Islet precursor cell (in vitro differentiated cells): ENCODE results near the gene BLID.
A peak's percentile ranks its signal among the peaks of the same experiment; 100 is the strongest.

ENCODE experiments used
- DNase-seq: peaks from one replicate; pipeline ENCODE4 v3.0.0-alpha.2; 2018

Gene BLID

DNA sequence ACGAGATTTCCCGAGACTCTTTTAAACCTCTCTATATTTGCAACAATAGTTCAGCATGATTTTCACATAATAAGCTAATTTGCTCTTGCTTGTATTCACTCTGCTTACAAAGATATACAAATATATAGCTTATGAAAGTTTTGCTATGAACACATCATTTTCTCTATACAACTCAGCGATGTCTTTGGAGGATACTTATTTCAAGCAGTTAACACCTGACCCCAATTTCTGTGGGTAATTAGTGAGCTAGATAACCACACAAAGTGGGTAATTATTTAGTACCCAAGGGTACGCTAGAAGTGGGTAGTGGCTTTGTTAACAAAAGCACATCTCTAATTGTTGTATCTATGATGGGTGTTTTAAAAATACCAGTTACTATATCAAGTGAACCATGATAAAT is 12.3 kb downstream of the BLID start:
- DNase-seq = no peak

DNA sequence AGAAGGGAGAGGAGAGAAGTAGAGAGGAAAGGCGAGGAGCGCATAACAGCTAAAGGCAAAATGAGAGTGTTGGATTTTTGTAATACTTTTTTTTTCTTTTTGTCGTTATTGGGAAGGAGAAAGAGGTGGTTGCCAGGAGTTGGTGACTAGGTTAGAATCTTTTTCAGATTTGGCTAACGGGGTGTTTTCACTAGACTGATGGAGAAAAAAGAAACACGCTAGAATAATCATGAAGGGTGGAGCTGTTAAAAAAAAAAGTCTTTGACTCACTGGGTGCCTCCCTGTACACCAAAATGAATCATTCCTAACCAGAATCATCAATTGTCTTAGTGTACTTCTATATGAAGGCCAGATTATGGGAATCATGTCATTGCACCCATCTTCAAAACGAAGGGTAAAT is 12.7 kb downstream of the BLID start:
- DNase-seq = no peak

DNA sequence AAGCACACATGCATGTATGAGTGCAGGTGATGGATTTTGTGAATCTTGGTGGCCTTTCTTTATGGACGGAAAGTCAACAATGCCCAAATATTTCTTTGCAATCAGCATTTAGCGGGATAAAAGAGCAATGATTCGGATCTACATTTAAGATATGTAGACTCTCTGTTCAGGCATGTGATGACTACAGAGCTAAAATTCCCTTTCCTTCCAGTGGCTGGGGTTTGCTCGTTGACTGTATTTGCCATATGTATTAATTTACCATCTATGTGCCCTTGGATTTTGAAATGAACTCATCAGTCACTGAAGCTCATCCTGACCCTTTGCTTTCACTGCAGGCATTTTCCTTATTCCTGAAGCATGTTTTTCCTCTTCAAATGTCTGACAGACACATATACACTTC is 13.6 kb downstream of the BLID start:
- DNase-seq = no peak

DNA sequence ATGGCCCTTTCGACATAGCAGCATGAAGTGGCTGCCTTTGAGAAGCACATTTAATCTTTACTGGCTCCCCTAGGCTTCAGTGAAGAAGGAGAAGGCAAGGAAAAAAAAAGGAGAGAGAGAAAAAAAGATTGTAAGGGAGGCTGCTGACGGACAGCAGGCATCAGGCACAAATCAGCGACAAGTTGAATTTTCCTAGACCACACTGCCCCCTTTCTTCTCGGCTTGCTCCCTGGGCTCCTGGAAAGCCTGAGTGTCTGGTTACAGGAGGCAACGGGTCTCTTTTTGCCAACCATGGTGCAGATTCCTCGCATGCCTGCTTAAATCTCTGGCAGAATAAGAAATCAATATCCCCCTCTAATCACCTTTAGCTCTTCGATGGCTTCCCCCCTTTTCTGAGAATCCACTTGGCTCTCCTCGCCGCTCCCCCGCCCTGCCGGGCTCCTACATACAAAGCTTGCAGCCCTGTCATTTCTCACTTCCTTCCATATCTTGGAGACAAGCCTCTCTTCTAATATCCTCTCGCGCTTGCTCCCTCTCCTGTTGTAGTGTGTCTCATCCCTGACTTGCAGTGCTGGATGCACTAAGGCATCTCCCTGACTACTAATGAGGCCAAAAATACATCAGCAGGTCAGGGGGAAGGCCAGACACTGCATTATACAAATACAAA is 14.3 kb downstream of the BLID start:
- peak; percentile 91 for DNase-seq

DNA sequence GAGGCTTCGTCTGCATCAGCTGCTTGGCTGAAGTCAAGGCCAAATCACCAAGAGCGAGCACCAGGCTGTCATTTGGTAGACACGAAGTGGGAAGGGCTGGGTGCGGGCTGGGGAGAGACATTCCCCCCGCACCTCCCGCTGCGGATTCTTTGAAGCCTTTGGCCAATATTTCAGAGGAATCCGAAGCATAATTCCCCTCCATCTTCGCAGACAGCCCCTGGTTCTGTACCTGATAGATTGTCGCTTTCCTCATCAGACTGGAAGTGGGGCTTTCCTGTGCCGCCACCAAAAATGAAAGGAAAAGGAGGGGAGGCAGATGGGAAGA is 15.3 kb downstream of the BLID start:
- peak; percentile 65 for DNase-seq

DNA sequence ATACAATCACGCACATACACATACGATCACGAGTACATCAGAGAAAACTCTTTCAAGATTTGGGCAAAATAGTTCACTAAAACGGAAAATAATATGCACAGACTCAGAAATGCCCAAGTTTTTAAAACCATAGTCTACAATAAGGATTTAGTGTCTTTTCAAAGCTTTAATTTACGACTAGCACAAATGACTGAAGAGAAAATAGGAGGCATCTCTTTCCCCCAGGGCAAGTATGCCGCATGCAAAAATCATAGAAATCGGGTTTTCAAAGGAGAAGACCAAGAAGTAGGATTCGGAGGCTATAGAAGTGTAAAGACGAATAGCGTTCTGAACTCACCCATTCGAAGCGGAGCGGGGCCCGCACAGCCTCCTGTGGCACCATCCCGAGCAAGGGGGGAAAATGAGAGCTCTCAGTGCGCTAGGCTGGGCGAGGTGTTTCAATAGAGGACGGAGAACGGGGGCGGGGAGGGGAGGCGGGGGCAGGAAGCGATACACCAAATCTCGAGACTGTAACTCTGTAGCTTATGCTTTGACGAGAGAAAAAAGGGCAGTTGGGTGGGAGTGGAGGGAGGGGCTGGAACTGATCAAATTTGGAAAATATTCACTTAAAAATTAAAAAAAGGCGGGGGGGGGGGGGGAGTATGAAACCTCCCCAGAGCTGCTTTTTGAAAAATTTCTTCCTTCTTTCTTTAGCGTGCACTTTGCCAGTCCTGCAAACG is 15.8 kb downstream of the BLID start:
- DNase-seq = peak; percentile 75

DNA sequence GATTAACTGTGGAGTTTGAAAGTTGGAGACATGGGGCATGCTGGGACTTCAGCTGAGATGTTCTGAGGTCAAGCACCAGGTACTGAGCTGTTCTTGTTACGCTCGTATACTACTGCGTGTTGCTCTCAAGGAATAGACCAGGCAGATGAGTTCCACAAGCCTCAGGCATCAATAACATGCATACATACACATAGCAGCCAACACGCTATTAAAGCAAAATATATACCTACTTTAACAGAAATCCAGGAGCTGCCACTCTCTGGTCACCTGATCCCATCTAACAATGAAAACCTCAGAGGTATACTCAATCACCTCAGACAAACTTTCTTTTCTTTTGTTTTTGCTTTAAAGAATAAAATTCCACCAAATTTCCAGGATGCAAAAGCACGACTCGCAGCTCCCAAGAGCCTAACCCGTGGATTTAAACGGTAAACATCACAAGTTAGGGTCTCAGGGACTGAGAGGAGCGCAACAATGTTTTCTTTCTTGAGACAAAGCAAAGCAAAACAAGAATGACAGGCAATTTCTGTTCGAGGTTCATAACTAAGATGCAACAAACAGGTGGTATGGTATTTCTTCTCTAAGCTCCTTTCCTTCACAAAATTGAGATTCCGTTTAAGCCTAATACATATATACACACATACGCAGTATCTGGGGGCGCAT is 16.5 kb downstream of the BLID start:
- DNase-seq = no peak

DNA sequence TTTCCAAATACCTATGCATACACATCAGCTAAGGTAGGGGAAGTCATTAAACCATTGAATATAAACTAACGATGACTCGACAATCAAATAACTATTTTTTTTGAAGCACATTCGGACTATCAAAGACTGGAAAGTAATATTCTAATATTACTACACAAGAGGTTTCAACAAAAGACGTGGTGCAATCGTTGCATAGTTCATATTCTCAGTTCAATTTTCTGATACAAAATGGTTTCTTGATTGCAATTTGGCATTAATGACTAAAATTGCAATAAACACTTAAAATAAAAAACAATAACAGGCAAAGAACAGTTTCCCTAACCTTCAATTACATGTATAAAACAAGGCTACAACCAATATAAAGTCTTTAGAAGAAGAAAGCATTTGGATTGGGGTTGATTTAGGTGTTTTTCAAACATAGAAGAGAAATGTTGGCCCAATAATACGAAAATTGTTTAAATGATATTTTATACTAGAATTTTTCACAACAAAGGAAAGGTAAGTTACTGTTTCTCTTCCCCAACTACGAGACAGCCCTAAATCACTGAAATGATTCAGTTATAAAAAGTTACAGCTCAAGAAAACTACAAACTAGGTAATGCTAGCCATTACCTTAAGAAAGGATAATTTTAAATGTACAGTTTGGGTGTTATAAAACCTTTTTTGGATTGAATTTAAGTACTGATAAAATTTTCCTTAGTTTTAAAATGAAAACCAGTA is 17.6 kb downstream of the BLID start:
- DNase-seq = no peak

DNA sequence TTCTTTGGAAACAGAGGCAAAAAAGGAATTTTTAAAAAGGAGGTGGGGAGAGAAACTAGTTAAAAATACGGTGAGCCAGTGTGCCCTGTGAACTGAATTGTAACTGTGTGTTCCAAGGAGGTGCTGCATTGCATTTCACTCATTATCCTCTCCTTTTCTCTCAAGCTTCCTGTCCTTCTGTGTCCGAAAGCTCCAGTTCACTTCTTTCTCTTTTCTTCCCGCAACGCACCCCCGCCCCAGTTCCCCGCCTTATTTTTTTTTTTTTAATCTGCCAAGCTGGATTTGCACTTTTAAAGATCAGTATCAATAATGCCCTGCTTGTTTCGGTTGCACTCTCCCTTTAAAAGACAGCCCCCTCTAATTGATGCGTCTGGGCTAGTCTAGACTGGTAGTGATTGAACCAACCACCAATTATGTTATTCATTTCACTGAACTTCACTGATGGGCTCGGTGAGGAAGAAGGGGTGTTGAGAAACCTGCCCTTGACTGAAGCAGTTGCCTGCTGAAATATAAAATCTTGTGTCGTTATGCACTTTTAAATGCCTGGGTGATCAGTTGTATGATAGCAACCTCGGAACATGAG is 18.5 kb downstream of the BLID start:
- peak; percentile 76 for DNase-seq

DNA sequence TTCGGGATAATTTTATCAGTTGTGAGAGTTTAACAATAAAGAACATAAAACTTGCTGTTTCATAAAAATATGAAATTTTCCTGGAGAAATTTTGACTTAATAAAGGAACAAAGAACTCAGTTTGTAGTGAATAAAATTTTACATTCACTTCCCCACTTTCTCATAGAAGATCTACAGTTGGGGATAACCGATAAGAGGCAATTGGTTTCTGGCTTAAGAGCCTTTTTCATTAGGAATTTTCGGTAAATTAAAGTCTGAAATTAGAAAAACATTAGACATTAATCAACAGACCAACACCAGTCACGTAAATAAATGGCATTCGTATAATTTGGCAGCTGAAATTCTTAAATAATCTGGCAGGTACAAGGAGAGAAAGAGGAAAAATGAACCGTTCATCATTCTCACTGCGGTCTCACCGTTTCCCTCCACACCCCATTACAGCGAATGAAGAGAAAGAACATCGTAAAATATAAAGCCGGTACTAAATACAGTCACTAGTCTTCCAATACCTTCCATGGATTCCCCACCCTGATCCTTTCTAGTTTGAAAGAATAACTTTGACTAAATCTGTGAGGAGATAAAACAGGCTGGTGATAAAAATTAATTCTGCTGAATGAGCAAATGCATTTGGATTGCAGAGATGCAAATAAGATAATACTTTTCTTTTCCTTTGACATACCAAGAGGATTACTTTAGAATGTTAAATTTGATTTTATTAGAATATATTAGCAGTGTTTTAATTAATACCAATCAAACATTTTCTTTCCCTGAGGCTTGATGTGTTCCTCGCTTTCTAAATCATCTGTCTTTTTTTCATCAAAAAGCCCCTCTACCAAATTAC is 19.5 kb downstream of the BLID start:
- DNase-seq = no peak

DNA sequence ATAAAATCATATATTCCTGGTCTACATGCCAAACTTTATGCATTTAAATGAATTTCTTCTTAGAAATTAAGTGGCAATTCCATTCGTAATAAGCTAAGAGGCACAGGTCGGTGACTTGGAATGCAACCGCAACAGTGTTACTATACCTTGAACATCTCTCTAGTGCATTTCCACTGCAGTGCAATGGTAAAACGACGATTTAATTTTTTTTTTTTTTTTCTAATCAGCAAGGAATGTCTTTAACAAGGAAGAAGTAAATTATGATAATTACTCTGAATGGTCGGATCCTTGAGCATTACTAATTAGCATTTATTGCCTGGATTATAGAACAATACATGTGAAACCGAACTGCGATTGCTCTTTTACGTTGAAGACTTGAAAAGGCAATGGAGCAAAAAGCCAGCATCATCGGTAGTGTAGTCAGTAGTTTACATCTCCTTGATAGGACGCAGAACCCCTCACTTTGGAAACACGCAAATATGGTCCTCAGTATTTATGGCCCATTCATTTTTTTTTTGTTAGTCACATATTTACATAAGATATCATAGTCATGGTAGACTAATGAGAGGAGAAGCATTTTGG is 20.2 kb downstream of the BLID start:
- no peak for DNase-seq

DNA sequence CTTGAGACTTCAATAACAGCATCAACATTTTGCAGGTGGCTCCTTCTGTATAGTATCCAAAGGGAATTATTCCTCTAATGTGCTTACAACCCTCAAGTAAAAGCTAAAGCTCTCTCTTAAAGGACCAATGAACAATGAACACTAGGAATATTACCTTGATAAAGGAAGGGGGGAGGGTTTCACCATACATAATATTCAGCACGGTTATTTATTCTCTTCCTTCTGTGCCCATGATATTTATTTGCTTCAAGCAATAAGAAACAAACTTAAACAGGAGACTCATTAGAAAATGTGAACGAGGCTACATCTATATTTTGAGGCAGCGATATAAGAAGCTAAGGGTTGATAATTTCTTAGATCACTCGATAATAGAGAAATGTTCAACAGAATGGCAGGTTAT is 21.2 kb downstream of the BLID start:
- no peak for DNase-seq

DNA sequence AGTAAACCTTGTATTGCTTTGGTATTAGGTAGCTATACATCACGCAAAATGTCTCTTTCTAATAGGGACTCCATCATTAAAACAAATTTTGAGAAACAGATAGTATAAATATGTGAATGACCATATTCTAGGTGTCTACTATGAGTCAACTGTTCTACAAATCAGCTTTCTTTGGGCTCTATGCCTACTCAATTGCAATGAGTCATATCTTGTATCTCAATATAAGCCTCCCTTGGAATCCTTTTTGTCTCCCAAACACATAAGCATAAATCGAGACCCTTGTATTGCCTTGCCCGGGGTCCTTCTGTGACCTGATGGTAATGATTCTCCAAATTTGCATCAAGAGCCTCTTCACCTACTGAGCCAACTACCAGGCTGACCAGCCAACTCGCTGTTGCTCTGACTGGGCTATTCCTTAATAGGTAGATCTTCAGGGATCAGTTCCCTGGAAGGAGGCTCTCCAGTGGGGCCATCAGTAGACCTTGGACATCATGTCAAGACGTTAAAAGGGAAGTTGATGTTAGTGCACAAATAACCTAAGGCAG is 22.2 kb downstream of the BLID start:
- no peak for DNase-seq

DNA sequence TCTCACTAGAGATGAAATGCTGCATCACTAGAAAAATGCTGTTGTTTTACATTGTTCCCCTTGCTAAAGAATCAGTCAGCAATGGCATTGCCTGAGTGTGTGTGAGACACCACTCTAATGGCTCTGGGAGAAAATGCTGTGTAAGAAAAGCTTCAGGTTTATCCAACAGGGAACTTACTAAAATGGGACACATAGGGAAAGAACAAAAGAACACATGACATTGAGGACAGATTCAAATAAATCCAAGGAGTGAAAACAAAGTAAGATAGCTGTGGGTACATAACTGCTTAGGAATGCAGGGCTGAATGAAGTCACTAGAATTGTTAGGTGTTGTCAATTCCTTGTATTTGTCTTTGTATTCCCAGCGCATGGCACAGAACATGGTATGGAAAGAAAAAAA is 24.2 kb downstream of the BLID start:
- no peak for DNase-seq

DNA sequence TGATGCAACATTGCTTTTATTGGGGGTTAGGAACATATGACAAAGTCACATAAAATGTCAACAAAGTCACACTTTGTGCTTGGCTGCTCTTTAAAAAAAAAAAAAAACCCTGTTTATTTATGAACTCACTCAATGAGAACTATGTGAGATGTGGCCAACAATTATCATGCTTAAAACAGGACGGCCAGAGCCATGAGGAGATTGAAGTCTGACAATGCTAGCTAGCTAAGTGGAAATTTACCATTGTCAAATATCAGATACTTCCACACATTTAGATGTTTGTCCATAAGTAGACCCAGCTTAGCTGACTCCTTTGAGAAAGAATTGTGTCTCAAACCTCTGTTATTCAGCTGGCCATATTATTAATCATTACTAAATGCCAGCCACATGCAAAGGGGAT is 26.9 kb downstream of the BLID start:
- no peak for DNase-seq

DNA sequence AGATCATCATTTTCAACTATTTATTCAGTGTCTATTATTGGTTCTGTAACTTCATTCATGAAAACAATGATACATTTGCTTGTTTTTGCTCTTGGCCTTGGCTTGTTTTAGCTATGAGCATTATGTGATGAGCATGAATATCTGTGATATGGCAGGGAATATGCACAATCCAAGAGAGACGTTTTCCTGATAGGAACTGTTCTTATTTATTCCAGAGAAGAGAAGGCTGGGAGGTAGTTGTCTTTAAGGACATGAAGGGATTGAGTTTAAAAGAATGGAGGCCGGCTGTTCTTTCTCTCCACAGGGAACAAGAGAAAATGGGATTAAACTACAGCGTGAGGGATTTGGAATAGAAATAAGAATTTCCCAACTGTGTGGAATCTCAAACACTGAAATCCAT is 30.3 kb downstream of the BLID start:
- DNase-seq = no peak

DNA sequence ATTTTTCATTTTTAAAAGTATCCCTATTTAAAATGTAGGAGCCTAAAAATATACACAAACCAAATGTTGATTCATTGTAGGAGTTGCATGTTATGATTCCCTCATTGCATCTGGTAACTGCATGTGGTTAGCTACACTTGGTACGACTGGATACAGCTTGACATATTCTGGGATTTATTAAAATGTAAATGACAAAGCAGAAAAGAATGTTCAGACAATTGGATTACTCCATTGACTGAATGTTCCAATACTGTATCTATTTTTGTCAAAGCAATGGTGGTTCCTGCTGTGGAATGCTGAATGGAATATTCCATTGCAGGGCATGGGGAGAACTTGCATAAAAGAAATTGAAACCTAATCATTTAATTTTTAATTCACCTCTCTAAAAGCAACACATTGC is 30.8 kb downstream of the BLID start:
- DNase-seq = no peak

DNA sequence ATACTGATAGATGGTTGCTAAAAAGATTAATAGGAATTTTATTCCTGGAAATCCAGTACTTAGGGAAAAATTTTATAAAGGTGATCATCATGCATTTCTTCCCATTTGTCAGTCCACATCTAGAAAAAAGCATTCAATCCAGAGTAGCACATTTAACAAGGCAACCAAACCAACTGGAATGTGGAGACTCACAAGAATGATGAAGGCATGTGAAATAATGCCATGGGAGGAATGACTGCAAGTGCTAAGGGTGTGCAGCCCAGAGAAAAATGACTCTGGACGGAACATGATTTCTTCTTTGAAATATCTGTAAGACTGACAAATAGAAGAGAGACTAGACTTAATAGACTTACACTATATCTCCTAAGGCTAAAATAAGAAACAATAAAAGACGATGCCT is 33.8 kb downstream of the BLID start:
- no peak for DNase-seq

DNA sequence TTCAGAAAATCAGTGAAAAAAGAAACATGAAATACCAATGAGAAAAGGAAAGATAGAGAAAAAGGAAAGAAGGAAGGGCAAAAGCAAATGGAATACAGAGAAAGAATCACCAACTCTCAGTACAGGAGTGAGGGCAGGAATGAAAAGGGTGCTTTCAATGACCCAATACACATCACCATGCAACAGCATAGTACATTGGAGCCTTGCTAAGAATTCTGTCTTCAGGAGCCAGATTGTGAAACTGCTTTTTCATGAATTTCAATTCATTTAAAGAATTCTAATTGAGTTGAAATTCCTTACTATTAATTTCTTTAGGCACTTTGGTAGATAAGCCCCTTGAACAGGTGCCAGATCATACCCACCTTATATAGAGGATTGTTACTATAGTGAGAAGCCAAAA is 34.9 kb downstream of the BLID start:
- DNase-seq = no peak

DNA sequence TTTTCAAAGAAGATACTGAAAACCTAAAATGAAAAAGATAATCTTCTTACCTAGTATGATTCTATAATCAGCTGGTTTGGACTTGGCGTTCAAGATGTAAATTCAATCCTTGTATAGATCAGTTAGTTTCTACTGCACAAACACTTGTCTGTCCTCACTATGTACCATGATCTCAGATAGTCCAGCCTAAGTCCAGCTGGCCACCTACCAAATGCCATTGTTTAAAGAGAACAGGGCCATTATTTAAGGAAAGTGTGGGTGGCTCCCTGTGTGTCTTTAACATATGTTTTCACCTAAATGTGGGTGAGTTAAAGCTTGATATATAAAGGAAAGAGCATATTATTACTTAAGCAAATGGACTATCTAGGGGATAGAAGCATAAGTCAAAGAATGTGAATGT is 38.6 kb downstream of the BLID start:
- DNase-seq = no peak

DNA sequence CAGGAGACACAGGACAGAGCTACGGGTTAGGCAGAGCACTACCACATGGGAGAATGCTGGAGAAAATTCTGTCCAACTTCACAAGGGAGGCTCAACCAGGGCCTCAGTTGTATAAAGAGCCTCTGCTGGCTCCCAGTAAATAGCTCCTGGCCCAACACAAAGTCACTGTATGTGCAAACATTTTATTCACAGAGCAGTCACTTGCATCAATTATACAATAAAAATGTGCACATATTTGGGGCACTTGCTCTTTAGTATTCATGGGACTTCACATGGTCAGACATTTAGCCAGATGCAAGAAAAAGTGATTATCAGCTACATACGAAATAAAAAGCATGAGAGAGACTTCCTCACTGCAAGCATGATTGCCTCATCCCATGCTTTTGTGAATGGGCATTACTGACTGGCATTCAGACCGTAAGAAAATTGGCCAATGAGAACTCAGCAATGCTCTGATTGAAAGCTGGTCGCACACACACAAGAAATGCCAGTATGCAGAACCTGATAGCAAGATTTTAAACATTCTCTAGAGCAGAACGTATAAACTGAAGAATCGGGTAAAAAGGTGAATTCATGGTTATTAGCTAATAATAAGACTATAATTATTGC is 39.4 kb downstream of the BLID start:
- DNase-seq = no peak
